CD4-positive, alpha-beta T cell treated with Interleukin-17A for 4 hours (primary cell): Measurements from ENCODE around the gene MUC6.

ENCODE experiments used
- DNase-seq: peaks from one replicate; pipeline ENCODE4 v3.0.0-alpha.2; 2020; ENCODE audit warnings: mixed read lengths

Gene MUC6

DNA sequence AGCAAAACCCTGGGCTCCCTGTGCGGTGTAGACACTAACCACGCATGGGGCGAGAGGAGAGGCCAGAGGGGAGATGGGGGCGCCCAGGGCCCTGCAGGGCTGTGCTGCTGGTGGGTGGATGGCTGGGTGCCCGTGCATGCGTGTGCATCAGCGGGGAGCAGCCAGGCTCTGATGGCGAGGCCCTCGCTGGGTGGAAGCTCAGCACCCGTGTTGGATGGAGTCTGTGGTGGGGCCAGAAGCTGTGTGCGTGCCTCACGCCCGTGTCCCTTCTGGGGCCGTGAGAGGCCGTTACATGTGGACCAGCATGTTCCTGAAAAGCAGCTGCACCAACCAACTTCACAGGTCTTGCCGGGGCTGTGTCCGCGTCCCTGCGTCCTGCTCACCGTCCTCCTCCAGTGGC, 33.4 kb downstream of the MUC6 start:
- no peak for DNase-seq

DNA sequence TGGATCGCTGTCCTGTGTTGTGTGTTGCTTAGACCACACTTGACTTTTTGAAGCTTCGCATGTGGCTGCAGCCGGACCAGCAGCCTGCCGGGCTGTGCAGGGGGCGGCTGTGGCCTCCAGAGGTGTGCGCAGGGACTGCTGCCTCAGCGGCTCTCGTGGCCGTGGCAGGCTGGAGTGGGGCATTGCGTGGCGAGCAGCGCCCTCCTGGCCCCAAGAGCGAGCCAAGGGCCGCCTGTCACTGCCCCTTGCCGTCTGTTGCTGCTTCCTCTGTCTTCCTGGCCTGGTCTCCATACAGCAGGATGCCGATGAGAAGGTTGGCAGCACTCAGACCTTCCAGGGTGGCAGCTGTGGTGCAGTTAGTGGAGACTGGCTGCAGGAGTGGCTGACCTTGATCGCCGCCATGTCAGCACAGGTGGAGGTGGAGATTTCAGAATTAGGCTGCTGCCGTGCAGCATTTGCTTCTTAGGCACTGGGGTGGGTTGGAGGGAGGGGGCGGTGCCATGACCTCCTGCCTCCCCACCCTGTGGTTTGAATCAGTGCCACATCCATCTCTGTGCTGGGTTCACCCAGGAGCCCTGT, 34.0 kb downstream of the MUC6 start:
- DNase-seq = no peak

DNA sequence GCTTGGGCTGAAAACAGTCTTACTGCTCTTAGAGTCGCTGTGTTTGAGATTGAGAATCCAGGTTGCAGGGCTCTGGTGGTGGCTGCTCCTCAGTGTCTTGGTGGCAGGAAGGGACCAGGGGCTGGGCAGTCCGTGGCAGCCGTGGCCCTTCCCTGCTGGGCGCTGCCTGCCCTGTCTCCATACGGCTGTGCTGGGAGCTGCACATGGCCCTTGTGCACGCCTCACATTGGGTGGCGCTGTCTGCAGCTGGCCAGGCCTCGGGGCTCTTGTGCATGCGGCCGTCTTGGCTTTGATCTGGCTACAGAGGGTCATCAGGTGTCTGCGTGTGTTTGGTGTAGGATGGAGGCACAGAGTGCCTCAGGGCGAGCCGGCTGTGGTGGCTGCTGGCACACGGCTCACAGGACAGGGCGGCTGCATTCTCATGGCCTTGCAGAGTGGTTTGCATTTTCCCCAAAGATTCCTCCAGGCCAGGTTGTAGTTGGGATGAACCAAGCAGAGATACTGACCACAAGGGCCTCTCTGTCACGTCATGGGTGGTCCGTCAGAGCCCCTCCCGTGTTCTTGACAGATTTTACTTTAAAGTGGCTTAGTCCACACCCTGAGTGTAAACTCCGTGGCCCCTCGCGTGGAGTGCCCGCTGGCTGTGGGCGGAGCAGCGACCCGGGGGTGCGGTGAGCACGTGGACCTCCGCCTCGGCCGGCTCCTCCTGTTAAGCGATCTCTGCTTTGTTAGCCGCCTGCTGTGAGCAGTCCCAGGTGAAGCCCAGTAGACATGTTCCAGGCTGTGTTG, 34.7 kb downstream of the MUC6 start:
- no peak for DNase-seq

DNA sequence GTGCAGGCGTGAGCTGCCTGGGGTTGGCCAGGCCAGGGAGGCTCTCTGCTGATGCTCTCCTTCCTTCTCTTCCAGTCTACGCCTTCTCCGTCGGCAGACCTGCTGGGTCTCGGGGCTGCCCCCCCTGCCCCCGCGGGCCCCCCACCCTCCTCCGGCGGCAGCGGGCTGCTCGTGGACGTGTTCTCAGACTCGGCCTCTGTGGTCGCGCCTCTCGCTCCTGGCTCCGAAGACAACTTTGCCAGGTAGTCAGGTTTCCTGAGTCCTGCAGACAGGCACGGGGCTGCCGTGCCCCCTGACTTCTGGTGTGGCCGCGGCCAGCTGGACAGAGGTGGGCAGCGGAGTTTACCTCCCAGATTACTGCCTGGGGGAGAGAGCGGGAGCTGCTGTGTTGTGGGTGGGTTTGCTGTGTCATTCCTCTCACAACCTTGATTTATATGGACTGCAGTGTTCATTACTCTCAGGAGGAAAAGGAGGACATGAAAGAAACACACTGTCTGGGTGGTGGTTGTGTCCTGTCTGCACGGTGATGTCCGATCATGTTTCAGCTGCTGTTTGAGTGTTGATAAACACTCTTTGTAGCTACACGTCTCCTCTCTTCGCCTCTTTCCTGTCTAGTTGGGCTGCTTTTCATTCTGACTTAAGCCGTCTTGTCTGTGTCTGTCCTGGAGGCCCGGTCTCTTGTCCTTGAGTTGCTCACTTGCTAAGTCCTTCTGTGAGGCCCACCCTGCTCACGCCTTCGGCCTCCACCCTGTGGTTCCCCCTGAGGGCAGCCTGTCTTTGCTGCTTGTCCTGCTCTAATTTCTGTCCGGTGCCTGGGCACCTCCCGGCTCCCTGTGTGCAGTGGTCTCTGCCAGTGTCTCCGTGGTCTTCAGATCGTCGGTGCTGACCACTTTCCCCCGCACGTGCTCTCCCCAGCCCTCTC, 35.9 kb downstream of the MUC6 start:
- DNase-seq = no peak

DNA sequence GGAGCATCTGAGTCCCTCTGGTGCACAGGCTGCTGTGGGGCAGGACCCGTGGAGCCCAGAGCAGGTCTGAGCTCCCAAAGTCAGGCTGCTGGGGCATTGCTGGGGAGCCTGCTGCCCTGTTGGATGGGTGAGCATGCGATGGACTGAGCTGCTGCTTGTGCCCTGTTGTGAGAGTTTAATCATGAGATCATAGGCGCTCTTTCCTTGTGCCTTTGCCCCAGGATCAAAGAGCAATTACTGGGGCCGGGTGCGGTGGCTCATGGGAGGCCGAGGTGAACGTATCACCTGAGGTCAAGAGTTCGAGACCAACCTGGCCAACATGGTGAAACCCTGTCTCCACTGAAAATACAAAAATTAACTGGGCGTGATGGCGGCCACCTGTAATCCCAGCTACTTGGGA, 37.5 kb downstream of the MUC6 start:
- DNase-seq = no peak

DNA sequence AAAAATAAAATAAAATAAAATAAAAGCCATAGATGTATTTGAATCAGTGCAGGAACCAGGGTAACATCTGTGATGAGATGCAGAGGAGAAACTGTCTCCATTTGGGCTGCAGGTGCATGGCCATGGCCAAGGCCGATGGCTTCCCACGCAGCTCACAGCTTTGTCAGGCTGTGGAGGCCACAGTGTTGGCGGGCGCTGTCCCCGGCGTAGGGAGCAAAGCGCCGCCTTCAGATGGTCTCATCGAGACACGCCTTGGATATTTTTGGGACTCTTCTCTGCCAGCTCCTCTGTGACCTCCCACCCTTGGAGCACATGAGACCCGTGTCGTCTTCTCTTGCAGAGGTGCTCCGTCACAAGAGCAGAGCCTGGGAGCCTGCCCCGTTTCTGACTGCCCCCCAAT, 38.6 kb downstream of the MUC6 start:
- no peak for DNase-seq

DNA sequence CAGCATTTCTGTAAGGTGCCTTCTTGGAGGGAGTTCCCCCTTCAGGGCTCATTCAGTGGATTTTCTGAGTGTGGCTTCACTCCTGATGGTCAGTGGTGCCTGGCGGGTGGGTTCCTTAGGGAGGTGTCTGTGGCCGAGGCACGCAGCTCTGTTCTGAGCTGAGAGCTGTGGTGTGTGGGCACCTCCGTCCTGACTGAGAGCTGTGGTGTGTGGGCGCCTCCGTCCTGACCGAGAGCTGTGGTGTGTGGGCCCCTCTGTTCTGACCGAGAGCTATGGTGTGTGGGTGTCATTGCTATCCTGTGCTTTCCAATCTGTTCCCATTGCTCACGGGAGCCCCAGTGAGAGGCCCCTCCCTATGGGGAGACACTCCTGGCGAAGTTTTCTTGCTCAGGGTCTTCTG, 39.8 kb downstream of the MUC6 start:
- no peak for DNase-seq

DNA sequence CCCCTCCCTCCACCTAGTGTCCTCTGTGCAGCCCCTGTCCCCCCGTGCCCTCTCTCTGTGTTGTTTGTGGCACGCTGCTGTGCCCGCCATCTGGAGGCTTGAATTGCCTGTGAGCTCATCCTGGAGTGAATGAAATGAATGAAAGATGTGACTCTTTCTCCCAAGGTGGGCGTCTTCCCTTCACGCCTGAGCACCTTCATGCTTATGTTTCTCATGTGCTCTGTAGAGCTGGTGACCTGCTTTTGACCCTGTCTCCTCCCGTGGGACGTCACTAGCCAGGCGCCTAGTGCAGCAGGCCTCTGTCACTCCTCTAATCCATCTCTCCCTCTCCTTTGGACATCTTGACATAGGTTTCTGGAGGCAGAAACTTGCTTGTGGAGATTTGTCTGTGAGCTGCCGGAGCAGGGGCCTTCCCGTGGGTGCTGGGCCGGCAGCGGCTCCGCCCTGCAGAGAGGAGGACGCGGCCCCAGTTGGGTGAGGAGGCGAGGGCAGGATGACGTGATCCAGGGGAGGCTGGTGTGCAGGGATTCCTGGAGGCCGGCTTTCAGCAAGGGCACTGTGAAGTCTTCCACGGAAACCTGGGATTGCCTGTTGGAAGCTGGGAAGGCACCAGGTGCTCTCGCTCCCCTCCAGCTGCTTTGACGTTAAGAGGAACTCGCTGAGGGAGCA, 40.6 kb downstream of the MUC6 start:
- DNase-seq = no peak

DNA sequence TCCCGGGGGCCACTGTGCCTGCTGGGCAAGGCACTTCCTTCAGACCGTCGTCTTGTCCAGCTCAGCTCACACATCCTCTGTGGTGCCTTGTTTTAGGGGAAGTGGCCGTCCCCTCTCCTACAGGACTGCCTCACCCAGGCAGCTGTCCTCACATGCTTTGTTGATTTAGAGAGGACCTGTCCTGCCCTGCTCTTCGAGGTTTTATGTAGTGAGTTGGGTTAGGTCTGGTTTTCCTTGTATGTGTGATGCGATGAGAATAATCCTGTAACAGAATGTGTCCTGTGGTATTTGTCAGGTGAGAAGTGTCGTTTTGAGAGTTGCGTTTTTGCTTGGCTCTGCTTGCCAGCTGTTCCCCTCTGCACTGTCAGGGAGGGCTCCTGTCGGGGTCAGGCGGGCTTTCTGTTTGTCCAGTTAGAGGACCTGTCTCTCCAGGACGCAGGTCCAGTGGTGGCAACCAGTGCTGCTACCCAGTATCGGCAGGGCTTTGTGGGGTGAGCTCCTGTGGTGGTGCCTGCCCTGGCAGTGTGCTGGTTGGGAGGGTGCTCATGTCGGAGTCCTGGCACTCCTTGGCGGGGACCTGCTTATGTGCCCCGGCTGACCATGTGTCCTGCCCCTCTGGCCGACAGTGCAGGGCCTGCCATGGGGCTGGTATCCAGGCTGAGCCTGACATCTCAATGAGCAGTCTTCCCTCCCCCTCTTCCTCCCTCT, 41.3 kb downstream of the MUC6 start:
- DNase-seq = no peak

DNA sequence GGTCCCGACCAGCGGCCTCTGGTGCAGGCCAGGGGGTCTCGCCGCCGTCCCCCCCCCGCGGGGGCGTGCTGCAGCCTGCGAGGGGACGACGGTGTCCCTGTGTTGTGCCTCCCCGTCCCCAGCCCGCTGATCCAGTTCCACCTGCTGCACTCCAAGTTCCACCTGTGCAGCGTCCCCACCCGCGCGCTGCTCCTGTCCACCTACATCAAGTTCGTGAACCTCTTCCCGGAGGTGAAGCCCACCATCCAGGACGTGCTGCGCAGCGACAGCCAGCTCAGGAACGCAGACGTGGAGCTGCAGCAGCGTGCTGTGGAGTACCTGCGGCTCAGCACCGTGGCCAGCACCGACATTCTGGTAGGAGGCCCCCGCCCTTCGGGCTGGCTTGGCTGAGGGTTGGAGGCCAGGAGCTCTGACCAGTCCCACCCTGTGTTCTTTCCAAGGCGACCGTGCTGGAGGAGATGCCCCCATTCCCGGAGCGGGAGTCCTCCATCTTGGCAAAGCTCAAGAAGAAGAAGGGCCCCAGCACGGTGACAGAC, 42.8 kb downstream of the MUC6 start:
- no peak for DNase-seq

DNA sequence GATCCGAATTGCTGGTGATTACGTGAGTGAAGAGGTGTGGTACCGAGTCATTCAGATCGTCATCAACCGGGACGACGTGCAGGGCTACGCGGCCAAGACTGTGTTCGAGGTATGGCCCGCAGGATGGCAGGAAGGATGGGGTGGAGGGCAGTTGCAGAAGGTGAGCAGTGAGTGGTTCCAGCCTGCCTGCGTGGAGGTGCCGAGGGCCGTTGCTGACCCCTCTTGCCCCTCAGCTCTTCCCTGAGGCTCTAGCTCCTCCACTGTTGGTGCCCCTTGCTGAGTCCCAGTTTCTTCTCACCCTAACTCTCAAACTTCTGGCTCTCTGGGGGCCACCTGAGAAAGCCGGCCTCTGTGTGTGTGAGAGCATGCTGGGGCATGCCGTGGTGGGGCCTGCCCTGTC, 43.9 kb downstream of the MUC6 start:
- no peak for DNase-seq

DNA sequence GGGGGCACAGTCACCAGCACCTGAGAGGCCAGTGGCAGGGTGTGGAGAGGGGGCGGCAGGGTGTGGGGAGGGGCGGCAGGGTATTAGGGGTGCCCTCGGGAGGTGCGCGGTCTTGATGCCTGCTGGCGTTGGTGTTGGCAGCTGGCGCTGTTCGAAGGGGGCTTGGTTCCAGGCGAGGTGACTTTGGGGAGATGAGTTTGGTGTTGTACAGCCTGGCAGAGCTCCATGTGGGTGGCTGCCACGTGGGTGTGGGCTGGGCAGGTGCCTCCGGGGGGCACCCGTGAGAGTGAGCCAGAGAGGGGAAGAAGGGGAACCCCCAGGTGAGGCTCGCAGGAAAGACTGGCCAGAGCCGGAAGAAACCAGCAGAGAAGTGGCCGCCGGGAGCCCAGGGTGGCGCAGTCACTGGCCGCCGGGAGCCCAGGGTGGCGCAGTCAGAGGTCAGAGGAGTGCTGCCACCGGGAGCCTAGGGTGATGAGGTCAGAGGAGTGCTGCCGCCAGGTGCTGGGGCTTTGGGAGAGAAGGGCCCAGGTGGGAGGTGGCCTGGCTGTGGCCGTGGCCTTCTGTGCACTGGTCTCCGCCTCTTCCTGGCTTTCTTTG, 44.7 kb downstream of the MUC6 start:
- DNase-seq = no peak

DNA sequence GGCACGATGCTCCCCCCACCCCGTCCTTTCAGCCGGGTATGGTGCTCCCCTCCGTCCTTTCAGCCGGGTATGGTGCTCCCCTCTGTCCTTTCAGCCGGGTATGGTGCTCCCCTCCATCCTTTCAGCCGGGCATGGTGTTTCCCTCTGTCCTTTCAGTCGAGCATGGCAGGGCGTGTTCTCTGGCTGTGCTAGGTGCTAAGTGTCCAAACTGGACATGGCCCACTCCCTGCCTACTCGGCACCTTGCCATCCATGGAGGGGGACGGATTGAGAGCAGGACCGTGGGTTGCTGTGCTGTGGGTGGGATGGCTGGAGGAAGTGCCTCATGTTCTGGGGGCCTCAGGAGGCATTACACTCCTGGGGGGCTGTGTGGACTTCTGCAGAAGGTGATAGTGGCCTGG, 45.5 kb downstream of the MUC6 start:
- DNase-seq = no peak

DNA sequence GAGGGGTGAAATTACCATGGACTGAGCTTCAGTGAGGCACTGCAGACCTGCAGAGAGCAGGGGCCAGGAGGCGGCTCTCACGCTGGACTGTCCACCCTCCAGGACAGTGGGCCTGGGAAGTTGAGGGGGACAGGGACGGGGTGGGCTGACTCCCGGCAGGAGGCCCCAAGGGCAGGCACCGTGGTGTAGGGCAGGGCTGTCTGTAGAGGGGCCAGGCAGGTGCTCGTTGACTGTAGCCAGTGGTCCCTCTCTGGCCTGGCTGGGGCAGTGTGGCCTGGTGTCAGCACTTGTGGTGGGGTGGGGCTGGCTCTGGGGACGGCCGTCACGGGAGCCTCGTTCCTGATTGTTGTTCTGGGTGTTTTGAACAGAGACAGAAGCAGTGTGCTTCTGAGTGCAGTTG, 46.4 kb downstream of the MUC6 start:
- DNase-seq = no peak

DNA sequence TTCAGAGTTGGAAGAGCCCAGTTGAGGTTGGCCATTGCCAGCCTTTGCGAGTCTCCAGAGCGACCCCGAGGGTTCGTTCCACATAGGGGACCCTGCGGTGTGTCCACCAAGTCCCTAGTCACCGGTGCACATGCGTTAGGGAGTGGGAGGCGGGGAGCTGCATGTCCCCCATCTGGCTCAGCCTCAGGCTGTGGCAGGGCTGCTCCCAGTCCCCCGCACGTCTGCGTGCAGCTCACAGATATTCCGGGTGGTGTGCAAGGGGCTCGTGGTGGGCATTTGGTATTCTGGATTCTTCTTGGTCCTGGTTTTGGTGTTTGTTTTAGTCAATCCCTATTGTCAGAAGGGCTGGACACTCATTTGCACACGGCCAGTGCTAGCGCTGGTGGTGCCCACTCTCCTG, 48.8 kb downstream of the MUC6 start:
- DNase-seq = no peak

DNA sequence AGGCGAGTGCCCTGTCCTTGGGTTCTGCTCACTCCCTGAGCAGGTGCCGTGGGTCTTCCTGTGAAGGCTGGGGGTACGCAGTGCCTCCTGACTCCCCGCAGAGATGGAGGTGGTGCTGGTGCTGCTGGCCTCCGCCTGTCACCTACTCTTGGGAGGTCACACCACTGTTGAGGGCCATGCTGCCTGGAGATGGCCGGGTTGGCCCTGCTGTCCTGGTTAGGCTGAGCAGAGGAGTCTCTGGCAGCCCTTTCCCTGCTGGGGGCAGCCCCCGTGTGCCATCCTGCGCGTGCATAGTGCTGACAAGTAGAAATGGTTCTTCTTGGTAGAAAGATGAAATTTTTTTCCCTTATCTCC, 49.6 kb downstream of the MUC6 start:
- DNase-seq = no peak

DNA sequence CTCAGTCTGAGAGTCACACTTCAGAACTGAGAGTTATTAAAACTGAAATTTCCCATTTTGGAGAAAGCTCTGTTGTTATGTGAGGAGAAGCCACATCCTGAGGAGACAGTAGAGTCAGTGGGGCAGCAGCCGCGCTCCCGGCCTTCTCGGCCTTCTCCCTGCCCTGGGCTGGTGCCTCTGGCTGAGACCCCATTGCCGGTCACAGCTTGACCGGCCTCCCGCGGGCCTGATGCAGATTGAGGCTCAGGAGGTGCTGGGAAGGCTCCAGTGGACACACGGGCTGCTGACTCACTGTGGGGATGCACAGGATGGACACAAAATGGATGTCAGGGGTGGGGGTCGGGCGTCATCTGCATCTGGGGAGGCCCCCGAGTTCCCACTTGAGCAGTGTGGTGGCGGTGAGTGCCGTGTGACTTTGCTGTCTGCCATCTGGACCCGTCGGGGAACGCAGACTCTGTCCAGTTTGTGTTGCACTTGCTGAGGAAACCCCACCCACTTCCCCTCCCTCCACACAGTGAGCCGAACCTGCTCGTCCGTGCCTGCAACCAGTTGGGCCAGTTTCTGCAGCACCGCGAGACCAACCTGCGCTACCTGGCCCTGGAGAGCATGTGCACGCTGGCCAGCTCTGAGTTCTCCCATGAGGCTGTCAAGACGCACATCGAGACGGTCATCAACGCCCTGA, 50.1 kb downstream of the MUC6 start:
- no peak for DNase-seq

DNA sequence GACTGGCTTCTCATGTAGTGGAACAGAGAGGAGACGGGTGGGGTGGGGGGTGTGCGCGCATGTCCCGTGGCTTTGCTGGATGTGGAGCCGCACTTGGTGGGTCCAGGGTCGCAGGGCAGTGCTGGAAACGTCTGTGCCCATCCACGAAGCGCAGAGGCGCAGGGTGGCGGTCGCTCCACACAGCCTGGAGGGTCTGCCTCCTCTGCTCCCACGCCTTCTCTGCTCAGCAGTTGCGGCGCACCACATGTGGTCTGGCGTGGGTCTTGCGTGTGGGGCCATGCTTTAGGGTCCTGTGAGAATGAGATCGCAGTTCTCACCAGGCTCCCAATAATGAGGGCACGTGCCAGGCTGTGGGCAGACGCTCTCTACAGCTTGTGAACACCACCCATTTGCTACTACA, 50.7 kb downstream of the MUC6 start:
- no peak for DNase-seq

DNA sequence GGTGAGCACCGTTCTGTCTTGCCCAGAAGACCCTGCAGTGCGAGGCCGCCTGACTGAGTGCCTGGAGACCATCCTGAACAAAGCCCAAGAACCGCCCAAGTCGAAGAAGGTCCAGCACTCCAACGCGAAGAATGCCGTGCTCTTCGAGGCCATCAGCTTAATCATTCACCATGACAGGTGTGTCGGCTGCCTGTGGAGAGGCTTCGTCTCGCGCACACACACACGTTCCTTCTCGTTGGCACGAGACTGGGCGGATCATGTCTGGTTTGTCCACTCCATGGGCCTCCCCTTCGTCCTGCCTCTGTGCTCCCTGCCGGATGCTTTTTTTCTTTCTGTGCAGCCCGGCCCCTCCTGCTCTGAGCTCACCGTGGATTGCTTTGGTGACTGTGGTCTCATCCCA, 51.1 kb downstream of the MUC6 start:
- DNase-seq = no peak

DNA sequence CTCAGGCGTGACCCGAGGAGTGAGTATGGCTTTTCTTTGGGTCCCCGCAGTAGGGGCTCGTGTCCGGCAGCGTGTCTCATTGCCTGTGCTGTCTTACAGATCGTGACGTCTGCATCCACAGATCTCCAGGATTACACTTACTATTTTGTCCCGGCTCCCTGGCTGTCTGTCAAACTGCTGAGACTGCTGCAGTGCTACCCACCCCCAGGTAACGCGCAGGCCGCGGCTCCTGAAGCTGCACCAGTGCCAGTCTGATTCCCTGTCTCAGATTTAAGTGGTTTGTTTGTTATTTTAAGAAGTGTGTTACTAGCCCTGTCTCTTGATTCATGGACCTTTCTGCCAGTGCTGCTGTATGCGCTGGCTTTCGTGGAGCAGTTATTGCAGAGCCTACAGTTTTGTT, 52.0 kb downstream of the MUC6 start:
- no peak for DNase-seq

DNA sequence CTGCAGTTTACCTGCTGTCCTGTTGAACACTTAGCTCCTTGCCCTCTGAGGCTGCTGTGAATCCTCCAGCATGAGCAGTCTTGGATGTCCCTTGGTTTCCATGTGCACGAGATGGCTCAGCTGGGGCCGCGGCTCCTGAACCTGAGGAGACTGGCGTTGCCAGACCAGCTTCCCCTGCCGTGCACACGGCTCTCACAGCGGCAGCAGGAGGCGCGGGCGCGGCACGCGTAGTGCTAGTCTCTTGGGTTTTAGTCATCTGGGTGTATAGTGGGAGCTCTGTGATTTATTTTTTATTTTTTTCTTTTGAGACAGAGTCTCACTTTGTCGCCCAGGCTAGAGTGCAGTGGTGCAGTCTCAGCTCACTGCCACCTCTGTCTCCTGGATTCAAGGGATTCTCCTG, 54.8 kb downstream of the MUC6 start:
- DNase-seq = no peak
